ENCODE data around the gene RRP15.

GRCh38 chr1:218292515-218292914, 7.4 kb downstream of the RRP15 start:
- no peak for TF ChIP-seq CTCF (IDR thresholded peaks at IDR 0.05)
- no peak for TF ChIP-seq TCF7L2 (IDR thresholded peaks at IDR 0.05; ENCODE audit: low read depth, low read length)

Measured in Panc1 (cell line).